ENCODE results near the gene SIRT6.
A peak's percentile ranks its signal among the peaks of the same experiment; 100 is the strongest.
"Not testable (repeated sequence)": the region's sequence is repeated elsewhere in the genome, so short reads cannot be mapped to it uniquely, and the experiment has no call there.

SIRT6 gene

DNA sequence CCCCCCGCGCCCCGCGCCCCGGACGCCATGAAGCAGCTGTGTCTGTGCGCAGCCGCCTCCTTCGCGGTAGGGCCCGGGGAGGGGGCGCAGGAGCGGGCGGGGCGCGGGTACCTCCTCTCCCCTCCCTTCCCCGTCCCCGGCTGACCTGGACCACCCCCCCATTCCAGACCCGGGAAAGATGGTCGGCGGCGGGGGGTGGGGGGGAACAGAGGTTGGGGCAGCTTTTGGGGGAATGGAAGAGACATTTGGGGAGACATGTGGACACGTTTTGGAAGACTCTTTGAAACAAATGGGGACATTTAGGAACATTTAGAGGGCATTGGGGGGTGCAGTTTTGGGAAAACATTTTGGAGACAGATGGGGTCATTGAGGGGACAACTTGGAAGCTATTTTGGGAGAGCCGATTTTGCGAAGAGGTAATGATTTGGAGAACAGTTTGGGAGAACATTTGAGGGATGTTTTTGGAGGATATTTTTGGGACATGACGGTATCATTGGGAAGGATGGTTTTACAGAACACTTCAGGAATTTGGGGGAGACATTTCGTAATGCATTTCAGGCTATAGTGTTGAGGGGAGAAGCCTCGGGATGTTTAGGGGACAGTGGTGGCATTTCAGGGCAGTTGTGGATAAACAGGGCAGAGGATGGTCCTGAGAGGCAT lies 16.2 kb upstream of the SIRT6 start:
- no peak for DNase-seq

DNA sequence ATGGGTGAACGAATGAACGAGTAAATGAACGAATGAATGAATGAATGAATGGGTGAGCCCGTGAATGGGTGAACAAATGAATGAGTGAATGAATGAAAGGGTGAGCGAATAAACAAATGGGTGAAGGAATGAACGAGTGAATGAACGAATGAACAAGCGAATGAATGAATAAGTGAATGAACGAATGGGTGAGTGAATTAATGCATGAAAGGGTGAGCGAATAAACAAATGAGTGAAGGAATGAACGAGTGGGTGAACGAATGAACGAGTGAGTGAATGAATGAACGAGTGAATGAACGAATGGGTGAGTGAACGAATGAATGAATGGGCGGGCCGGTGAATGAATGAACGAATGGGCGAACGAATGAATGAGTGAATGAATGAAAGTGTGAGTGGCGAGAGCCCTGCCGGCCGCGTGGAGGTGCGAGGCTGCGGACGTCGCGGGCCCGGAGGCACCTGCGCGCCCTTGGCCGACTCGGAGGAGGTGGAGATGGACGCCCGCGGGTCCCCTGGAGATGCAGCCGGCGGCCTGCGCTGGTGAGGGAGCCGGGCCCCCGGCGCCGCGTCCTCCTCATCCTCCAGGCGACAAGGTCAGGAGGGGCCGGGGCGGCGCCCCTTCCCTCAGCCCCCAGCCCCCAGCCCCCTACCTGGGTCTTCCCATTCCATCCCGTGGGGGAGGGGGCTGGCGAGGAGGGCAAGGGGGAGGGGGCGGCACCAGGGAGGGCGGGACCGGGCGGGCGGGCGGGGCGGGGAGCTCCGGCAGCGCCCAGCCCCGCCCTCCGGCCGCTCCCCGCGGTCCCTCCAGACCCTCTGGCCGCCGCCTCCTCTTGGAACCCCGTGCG lies 15.5 kb upstream of the SIRT6 start:
- DNase-seq = no peak

DNA sequence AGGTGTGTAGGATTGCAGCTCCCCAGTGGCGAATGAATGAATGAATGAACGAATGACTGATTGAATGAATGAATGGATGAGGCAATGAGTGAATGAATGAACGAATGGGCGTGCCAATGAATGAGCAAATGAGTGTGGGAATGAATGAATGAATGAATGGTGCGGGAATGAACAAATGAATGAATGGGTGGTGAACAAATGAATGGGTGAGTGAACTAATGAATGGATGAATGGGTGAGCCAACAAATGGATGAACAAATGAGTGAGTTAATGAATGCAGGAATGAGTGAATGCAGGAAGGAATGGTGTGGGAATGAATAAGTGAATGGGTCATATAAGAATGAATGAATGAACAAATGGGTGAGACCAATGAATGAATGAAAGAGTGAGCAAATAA lies 14.9 kb upstream of the SIRT6 start:
- DNase-seq = no peak

DNA sequence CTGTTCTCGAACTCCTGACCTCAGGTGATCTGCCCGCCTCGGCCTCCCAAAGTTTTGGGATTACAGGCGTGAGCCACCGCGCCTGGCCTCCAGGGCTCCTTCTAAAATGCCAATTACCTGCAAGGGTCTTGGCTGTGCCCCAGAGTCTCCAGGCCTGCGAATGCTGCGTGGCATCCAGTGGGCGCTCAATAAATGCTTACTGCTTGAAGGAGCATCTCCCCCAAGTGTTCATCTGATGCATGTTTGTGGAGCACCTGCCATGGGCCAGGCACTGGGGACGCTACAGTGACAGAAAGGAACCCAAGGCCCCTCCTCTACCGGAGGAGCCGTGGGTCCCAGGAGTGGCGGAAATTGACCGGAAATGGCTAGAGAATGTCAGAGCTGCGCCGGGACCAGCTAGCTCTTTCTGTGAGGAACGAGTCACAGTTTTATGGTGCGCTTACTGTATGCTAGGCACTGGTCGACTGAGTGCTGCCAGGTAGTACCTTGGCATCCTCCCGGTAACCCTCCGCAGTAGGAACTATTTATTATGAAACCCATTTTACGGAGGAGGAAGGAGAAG lies 14.3 kb upstream of the SIRT6 start:
- DNase-seq = no peak

DNA sequence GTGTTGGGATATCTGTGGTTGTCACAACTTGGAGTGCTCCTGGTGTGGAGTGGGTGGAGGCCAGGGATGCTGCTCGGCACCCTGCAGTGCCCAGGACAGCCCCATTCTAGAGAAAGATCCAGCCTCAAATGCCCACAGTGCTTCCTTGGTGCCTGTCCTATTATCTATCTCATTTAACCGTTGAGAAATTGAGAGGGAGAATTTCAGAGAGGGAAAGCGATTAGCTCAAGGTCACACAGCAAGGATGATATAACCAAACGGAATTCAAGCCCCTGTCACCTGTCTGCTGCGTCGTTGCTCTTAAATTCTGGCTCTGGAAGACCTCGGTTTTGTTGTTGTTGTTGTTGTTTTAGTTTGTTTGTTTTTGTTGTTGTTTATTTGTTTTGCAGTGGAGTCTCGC lies 13.6 kb upstream of the SIRT6 start:
- no peak for DNase-seq

DNA sequence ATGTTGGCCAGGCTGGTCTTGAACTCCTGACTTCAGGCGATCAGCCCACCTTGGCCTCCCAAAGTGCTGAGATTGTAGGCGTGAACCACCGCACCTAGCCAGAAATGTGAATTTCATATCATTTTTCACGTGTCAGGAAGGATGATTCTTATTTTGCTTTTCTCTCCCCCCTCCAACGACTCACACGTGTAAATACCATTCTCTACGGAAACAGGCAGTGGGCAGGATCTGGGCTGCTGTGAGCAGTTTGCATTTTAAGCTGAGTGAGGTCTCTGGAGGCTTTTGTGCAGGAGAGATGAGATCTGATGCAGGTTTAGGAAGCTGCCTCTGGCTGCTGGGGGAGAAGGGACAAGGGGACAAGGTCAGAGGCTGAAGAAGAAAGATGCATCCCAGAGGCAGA lies 12.0 kb upstream of the SIRT6 start:
- no peak for DNase-seq

DNA sequence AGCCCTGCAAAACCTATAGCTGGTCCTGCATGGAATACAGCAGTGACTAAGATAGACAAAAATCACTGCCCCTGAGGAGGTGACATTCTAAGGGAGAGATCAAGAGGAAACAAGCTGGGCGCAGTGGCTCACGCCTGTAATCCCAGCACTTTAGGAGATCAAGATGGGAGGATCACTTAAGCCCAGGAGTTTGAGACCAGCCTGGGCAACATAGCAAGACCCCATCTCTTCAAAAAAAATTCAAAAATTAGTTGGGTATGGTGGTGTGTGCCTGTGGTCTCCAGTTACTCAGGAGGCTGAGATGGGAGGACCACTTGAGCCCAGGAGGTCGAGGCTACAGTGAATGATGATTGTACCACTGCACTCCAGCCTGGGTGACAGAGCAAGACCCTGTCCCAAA lies 10.2 kb upstream of the SIRT6 start:
- DNase-seq = not testable (repeated sequence)

DNA sequence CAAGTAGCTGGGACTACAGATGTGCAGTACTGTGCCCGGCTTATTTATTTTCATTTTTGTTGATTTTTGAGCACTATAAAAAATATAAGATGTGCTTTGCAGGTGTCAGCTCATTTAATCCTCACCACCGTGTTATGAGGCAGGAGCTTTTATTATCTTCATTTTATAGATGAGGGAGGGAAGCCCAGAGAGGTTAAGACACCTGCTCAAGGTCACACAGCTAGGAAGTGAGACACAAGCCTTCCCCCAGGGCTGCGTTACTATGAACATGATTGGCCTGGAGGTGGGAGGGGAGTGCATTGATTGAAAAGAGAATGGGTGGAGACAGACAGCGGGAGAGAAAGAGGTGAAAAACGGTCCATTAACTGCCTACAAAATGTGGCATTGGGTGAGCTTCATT lies 7.3 kb upstream of the SIRT6 start:
- DNase-seq = no peak

DNA sequence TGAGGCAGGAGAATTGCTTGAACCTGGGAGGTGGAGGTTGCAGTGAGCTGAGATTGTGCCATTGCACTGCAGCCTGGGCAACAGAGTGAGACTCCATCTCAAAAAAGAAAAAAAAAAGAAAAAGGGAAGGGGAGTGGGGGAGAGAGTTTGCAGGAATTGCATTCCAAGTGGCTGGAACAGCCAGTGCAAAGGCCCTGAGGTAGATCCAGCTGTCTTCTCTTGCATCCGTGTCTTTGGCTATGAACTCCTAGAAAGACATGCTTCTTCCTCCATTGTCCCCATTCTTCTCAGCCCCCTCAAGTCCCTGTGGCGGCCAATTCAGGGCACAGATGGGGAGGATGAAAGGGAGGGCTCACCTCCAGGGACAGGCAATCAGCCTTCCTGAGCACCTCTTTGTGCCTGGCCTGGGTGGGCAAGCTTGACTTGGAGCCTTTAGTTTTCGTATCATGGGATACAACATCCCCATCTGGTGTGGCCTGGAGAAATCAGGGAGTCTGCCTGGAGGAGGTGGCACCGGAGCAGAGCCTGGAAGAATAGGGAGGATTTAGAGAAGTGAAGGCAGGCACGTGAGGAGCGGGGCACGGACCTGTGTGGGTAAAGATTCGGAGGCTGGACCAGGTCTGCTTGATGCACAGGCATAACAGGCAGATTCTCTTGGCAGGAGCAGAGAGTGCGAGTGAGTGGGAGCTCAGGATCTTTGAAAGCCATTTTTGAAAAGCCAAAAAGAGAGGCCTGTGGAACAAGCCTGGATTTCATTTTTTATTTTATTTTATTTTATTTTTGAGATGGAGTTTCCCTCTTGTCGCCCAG lies 5.2 kb upstream of the SIRT6 start:
- no peak for DNase-seq

DNA sequence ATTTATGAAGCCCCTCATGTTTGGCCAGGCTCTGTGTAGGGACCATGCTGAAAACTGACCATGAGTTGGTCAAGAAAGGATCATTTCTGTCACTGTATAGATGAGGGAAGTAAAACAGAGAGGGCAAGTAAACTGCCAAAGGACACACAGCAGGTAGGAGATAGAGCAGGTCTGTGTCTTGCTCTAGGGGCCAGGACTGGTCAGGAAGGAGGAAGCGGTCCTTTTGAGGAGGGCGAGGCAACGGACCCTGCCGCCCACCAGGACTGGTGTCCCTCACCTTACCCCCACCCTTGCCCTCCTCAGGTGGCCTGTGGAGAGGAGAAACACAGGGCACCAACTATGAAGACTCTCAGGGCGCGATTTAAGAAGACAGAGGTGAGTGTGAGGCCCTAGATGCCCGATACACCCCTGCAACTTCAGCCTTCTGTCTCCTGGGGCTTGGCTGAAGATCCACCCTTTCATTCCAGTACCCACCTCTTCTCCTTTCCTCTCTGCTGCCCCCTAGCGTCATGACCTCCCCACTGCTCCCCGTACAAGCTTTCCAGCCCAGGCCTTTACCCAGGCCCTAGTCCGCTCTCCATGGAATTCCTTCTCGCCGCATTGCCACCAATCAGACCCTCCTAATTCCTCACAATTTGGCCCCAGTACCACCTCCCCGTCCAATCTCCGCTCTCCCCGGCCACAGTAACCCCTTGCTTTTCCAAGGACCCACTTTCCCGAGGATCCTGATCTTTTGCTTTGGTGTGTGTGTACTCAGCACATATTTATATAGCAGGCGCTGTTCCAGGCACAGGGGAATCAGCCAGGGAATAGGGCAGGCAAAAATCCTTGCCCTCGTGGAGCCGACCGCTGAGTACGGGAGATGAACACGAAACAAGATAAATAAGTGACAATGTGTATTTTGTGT lies 4.0 kb upstream of the SIRT6 start:
- DNase-seq = peak; percentile 47

DNA sequence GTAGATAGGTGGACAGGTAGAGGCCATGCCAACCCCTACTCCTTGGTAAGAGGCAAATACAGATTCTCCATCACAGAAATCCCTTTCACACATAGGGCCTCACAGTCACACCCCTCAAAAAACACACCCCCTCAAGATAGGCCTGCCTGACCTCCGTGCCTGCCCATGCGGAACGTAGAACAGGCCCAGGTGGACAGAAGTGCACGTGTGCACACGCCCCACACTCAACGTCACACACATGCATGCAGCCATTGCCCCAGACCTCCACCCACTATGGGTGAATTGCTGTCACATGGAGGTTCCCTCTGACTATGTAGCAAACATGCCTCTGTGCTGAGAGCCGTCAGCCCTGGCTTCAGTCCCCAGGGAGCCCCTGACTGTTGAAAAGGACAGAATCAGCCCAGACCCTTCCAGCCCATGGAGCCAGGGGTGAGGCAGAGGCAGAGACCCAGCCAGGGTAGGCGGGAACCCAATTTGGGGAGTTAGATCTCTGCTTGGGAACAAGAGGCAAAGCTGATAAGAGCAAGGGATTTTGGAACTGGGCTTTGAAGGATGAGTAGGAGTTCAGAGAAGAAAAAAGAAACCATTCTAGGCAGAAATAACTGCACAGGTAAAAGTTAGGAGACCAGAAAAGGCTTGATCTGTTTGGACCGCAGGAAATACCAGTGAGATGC lies 3.2 kb upstream of the SIRT6 start:
- DNase-seq = no peak

DNA sequence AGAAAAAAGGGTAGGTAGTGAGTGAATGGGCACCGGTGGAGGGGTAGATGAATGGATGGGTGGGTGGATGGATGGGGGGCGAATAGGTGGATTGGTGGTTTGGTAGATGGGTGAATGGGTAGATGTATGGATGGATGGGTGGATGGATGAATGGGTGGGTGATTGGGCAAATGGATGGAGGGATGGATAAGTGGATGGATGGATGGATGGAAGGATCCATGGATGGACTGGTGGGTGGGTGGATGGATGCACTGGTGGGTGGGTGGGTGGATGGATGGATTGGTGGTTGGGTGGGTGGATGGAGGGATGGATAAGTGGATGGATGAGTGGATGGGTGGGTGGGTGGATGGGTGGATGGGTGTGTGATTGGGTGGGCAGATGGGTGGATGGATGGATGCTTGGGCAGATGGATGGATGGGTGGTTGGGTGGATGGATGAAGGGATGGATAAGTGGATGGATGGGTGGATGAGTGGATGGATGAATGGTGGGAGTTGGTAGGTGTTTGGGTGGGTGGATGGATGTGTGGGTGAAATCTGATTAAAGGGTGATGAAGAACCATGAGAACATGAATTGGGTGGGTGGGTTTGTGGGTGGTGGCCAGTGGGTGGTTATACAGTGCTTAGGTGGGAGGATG lies 2.5 kb upstream of the SIRT6 start:
- no peak for DNase-seq

DNA sequence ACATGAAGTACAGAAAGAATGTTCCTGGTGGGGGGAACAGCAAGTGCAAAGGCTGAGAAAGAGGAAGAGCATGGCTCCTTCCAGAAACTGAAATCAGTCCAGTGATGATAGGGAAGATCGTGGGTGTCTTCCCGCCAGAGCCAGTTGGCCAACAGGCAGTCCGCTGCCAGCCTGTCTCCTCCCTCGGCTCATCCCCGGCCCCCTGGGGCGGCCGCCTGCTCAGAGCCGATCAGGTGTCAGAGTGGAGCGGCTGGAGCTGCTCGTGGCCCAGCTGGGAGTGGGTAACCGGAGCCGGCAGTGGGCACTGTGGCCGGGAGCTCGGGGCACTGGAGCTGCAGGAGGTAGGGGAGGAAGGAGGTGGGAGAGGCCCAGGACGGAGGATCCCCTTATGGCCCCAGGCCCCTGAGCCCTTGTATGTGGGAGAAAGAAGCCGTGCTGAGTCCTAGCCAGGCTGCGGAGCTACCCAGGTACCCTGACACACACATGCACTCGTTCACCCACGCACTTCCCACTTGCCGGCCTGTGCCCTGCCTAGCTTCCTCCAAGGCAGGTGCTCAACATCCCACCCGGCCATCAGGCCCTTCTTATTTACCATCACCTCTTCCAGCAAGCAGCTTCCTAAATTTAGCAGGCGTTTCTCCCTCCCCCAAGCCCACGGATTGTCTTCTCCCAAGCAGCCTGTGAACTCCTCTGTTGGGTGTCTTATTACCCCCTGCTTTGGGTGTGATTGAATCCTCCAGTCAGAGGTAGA lies 1.8 kb upstream of the SIRT6 start:
- peak; percentile 81 for DNase-seq

DNA sequence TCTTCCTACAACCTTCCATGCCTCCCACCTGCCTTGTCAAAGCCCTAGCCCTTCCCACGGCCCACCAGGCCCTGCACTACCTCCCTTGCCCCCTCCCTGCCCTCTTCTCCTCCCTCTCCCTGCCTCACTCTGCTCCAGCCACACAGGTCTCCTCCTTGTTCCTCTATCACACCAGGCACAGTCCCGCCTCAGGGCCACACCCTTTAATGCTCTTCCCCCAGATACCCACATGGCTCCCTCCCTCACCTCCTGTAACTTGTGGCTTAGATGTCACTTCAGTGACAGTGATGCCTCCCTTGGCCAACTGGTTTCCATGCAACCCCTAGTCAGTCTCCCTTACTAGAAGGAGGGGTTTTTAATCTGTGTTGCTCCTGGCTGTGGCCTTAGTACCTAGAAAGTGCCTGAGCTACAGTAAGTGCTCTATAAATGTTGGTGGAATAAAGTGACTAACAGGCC lies 1.3 kb downstream of the SIRT6 start:
- DNase-seq = no peak

DNA sequence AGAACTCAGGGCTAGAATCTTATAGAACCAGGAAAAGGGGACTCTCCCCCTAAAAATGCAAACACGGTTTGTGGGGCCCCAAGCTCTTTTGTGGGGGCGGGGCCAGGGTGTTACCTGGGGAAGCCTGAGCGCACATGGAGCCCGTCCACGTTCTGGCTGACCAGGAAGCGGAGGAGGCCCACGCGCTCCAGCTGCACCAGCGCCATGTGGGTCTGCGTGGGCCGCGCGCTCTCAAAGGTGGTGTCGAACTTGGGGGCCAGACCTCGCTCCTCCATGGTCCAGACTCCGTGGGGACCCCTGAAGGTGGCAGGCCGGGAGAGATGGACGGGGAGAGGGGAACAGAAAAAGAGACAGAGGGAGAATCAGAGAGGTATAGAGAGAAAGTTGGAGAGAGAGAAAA lies 3.4 kb downstream of the SIRT6 start:
- DNase-seq = no peak

DNA sequence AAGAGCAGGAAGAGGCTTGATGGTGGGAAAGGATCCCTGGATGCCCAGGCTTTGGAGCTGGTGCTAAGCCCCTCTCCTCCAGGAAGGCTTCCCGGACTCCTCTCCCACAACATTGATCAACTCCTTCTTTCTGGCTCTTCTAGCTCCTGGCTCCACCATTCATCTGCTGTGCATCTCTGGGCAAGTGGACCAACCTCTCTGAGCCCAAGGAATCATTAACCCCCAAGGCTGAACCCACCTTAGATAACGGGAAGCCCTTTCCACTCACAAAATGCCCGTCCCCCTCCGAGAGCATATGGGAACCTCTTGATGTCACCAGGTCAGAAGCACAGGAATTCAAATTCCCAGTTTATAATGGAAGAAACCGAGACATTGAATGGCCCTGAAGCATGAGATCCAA lies 5.2 kb downstream of the SIRT6 start:
- DNase-seq = no peak

DNA sequence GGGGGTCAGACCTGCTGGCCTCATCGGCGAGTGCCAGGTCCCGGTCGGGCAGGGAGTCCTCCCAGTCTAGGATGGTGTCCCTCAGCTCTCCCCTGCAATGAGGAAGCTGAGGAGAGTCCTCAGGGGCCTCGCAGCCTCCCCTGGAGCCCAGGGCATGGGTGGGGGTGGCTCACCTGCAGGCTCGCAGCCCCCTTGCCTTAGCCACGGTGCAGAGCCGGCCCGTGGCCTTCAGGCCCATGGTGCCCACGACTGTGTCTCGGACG lies 6.8 kb downstream of the SIRT6 start:
- no peak for DNase-seq

DNA sequence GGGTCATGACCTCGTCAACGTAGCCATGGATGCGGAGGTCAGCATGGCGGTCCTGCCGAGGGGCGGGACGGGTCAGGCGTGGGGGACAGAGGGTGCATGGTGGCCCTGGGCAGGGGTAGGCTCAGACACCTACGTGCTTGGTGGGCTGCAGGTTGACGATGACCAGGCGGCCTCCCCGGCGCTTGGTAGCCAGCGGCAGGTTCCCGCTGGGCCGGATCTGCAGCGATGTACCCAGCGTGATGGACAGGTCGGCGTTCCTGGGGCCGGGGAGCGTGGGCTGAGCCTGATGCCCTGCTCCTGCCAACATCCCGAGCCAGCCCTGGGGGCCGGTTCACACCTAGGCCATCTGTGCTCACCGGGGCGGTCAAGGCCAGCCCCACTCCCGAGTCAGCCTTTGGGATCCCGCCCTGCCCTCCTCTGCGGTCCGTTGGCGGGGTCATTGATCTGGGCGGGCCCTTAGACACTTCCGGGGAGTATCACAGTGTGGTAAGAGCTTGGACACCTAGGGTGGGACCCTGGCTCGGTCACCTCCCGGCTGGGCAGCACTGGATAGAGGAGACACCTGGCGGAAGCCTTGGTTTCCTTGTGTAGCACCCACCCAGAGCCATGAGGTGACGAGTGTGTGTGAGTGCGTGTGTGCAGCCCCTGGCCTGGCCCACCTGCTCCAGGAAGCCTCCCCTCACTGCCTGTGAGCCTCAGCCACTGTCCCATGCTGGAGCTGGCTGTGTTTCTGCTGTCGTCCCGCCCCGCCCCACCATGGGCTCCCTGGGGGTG lies 7.3 kb downstream of the SIRT6 start:
- no peak for DNase-seq

DNA sequence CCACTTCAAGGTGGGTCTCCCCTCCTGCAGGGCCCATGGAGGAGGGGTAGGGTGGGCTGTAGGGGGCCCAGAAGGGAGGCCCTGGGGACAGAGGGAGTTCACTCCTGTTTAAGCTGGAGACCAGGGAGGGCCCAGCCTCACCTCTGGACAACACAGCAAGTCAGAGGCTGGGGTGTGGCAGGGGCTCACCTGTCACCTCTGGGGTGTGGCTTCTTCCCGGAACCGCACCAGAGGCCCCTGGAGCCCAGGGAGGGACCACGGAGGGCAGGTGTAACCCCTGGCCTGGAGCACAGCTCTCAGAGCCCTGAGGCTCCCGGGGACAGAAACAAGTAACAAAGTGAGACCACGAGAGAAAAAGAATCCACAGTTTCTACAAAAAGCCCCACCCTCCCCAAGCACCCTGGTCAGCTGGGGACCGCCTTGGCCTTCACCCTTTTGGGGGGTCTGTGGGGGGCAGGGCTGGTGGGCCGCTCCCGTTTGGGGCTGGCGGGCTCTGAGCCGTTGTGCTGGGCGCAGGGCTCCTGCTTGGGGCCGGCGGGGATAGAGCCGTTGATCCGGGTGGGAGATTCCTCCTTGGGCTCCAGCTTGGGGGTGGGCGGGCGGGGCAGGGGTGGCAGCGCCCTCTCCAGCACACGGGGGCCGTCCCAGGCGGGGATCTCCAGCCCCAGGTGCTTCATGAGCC lies 8.0 kb downstream of the SIRT6 start:
- no peak for DNase-seq
